ENCODE results near the gene SLC7A6. TPM values are rescaled to one million over a fixed set of nuclear protein-coding genes. Genes with fewer than 3 reads are reported as not detected.
A peak's percentile ranks its signal among the peaks of the same experiment; 100 is the strongest.

The SLC7A6 gene
- total and polyA plus RNA-seq, 2 of the 13 experiments (the other 11 are each of a cell fraction or from before 2014, with no cell fraction given), result 35.8 to 70.8 TPM

- no peak for TF ChIP-seq RBFOX2 (IDR thresholded peaks at IDR 0.05; ENCODE audit: low read depth, low read length)
- peak; percentile 82 for TF ChIP-seq MXD4 (CRISPR knock-in tag; IDR thresholded peaks at IDR 0.05)
- TF ChIP-seq PATZ1 (CRISPR knock-in tag; IDR thresholded peaks at IDR 0.05), result peak; percentile 82
- no peak; the same call in 1 of the 2 replicates for TF ChIP-seq HOXA5 (CRISPR knock-in tag; IDR thresholded peaks at IDR 0.05)
- TF ChIP-seq TAF15 (IDR thresholded peaks at IDR 0.05; ENCODE audit: low read depth, low read length, poor library complexity, severe bottlenecking), result no peak
- peak; percentile 70; the same call in 1 of the 2 replicates for TF ChIP-seq RFXAP (CRISPR knock-in tag; IDR thresholded peaks at IDR 0.05; ENCODE audit: borderline replicate concordance)
- TF ChIP-seq HNF1A (IDR thresholded peaks at IDR 0.05; ENCODE audit: low read depth), result peak; percentile 55
- TF ChIP-seq HNF1A (CRISPR knock-in tag; IDR thresholded peaks at IDR 0.05; ENCODE audit: borderline replicate concordance), result no peak; the same call in 1 of the 2 replicates
- peak; percentile 74; the same call in 1 of the 2 replicates for TF ChIP-seq FOXK2 (IDR thresholded peaks at IDR 0.05)
- TF ChIP-seq, protein P1, sequence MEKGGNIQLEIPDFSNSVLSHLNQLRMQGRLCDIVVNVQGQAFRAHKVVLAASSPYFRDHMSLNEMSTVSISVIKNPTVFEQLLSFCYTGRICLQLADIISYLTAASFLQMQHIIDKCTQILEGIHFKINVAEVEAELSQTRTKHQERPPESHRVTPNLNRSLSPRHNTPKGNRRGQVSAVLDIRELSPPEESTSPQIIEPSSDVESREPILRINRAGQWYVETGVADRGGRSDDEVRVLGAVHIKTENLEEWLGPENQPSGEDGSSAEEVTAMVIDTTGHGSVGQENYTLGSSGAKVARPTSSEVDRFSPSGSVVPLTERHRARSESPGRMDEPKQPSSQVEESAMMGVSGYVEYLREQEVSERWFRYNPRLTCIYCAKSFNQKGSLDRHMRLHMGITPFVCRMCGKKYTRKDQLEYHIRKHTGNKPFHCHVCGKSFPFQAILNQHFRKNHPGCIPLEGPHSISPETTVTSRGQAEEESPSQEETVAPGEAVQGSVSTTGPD (CRISPR knock-in tag; IDR thresholded peaks at IDR 0.05), result peak; percentile 68; the same call in 1 of the 2 replicates
- peak; percentile 25 for TF ChIP-seq AGO1 (IDR thresholded peaks at IDR 0.05; ENCODE audit: low read depth, low read length, poor library complexity, severe bottlenecking)
- peak; percentile 37; the same call in 1 of the 2 replicates for TF ChIP-seq SNAPC2 (CRISPR knock-in tag; IDR thresholded peaks at IDR 0.05)
- no peak for TF ChIP-seq NFATC3 (CRISPR knock-in tag; IDR thresholded peaks at IDR 0.05)
- TF ChIP-seq, protein P2, sequence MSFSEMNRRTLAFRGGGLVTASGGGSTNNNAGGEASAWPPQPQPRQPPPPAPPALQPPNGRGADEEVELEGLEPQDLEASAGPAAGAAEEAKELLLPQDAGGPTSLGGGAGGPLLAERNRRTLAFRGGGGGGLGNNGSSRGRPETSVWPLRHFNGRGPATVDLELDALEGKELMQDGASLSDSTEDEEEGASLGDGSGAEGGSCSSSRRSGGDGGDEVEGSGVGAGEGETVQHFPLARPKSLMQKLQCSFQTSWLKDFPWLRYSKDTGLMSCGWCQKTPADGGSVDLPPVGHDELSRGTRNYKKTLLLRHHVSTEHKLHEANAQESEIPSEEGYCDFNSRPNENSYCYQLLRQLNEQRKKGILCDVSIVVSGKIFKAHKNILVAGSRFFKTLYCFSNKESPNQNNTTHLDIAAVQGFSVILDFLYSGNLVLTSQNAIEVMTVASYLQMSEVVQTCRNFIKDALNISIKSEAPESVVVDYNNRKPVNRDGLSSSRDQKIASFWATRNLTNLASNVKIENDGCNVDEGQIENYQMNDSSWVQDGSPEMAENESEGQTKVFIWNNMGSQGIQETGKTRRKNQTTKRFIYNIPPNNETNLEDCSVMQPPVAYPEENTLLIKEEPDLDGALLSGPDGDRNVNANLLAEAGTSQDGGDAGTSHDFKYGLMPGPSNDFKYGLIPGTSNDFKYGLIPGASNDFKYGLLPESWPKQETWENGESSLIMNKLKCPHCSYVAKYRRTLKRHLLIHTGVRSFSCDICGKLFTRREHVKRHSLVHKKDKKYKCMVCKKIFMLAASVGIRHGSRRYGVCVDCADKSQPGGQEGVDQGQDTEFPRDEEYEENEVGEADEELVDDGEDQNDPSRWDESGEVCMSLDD (CRISPR knock-in tag; IDR thresholded peaks at IDR 0.05; ENCODE audit: borderline replicate concordance), result peak; percentile 91; the same call in 1 of the 2 replicates
- no peak for TF ChIP-seq PAF1 (CRISPR knock-in tag; IDR thresholded peaks at IDR 0.05)
- TF ChIP-seq SPEN (CRISPR knock-in tag; IDR thresholded peaks at IDR 0.05; ENCODE audit: low read depth), result no peak
These were observed 973 bp downstream of the SLC7A6 start (continued) for GRCh38 chr16:68265078-68265920.
